GM23248 (cell line): ENCODE data around the gene PLSCR1.

ENCODE experiments used
- EZH2 ChIP-seq: fragments of 200-600 bp; sonication (generic); IDR thresholded peaks from 2 replicates; pipeline ENCODE4 v1.6.1; 2018; ENCODE audit warnings: antibody characterized with exemption, mild to moderate bottlenecking; ENCODE audit not compliant: insufficient read depth, poor library complexity, severe bottlenecking
- EZH2phosphoT487 ChIP-seq: fragments of 200-600 bp; sonication (generic); IDR thresholded peaks from 2 replicates; pipeline ENCODE4 v1.6.1; 2018; ENCODE audit warnings: antibody characterized with exemption, moderate library complexity, mild to moderate bottlenecking, low read depth; ENCODE audit not compliant: insufficient read depth

DNA sequence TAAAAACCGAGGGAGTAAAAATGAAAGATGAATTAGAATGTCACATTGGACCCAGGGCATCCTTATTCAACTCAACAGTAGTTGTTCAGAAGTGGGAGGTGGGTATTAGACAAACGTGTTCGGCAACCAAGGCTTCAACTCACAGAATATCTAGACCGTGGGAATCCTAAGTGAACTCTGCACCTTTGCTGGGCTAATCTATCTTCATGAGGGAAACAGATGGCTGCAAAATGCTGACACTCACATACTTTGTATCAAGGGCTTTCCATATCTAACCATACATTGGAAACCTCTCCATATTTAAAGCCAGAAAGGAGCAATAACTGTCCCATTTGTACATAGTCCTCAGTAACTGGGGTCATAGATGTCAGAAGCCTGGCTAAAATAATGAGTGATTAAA is 20.9 kb downstream of the PLSCR1 start:
- TF ChIP-seq EZH2phosphoT487 (no peak), EZH2 (no peak)
